Karpas-422 (cell line): ENCODE measurements around the gene CDKL4. TPM values are rescaled to one million over a fixed set of nuclear protein-coding genes. Genes with fewer than 3 reads are reported as not detected.
"Not testable (repeated sequence)": the region's sequence is repeated elsewhere in the genome, so short reads cannot be mapped to it uniquely, and the experiment has no call there.

Experiments used
- DNase-seq: peaks from one replicate; pipeline ENCODE4 v3.0.0-alpha.2; 2015
- H2AFZ ChIP-seq: fragments of 200-600 bp; sonication (generic); 2 replicates; pipeline ENCODE4 v1.6.1; 2014; ENCODE audit warnings: antibody characterized with exemption, low read length, mixed read lengths
- H3K27ac ChIP-seq: fragments of 200-600 bp; sonication (generic); 2 replicates; pipeline ENCODE4 v1.5.1; 2014; ENCODE audit warnings: mild to moderate bottlenecking, low read length, moderate library complexity
- H3K27me3 ChIP-seq: fragments of 200-600 bp; sonication (generic); 2 replicates; pipeline ENCODE4 v1.6.1; 2014; ENCODE audit warnings: low read length, mixed read lengths
- H3K36me3 ChIP-seq: fragments of 200-600 bp; sonication (generic); 2 replicates; pipeline ENCODE4 v1.6.1; 2014; ENCODE audit warnings: low read length, mixed read lengths; ENCODE audit not compliant: insufficient read depth
- H3K4me1 ChIP-seq: fragments of 200-600 bp; sonication (generic); 2 replicates; pipeline ENCODE4 v1.6.1; 2014; ENCODE audit warnings: mild to moderate bottlenecking, low read length, mixed read lengths
- H3K4me2 ChIP-seq: fragments of 200-600 bp; sonication (generic); 2 replicates; pipeline ENCODE4 v1.6.1; 2014; ENCODE audit warnings: low read length, low read depth, mild to moderate bottlenecking; ENCODE audit not compliant: poor library complexity, severe bottlenecking
- H3K4me3 ChIP-seq: fragments of 200-600 bp; sonication (generic); 2 replicates; pipeline ENCODE4 v1.5.1; 2014; ENCODE audit warnings: mild to moderate bottlenecking, antibody characterized with exemption, low read length, mixed read lengths
- H3K79me2 ChIP-seq: fragments of 200-600 bp; sonication (generic); 2 replicates; pipeline ENCODE4 v1.6.1; 2014; ENCODE audit warnings: mild to moderate bottlenecking, low read length, mixed read lengths
- H3K9ac ChIP-seq: fragments of 200-600 bp; sonication (generic); 2 replicates; pipeline ENCODE4 v1.6.0; 2014; ENCODE audit warnings: low read length
- H3K9me2 ChIP-seq: fragments of 200-600 bp; sonication (generic), shearing (Covaris generic); replicated peaks from 2 replicates; pipeline ENCODE4 v1.6.0; 2014; ENCODE audit warnings: mild to moderate bottlenecking, low read length, moderate library complexity; ENCODE audit not compliant: insufficient read depth
- H3K9me3 ChIP-seq: fragments of 300-700, 200-600 bp; sonication (generic); 2 replicates; pipeline ENCODE4 v1.6.1; 2014; ENCODE audit warnings: low read length, mixed read lengths
- H4K20me1 ChIP-seq: fragments of 200-600 bp; sonication (generic); 2 replicates; pipeline ENCODE4 v1.6.1; 2014; ENCODE audit warnings: mild to moderate bottlenecking, antibody characterized with exemption, low read length, low read depth; ENCODE audit not compliant: insufficient read depth
- total RNA-seq: library from RNA; depleted of rRNA; stranded (reverse); fragments of >200 nt; shearing (Covaris generic); gene quantifications from 2 replicates; pipeline ENCODE4 v1.2.3, GENCODE V29; 2014; ENCODE audit warnings: low replicate concordance

CDKL4 gene
- total RNA-seq, 1 experiment from 2014 or later, result 14.3 TPM

GRCh38 chr2:39164089-39164488, 79.7 kb downstream of the CDKL4 start:
- Histone ChIP-seq H3K9ac (no peak overlapping the region), H3K79me2 (no peaks in the 10 kb centered on the region), H4K20me1 (no peaks in the 10 kb centered on the region), H3K4me3 (no peak overlapping the region), H3K36me3 (no peaks in the 10 kb centered on the region), H3K4me1 (no peaks in the 10 kb centered on the region), H2AFZ (no peak overlapping the region), H3K27ac (no peak overlapping the region), H3K4me2 (no peak overlapping the region), H3K27me3 (no peaks in the 10 kb centered on the region; the same call in 1 of the 2 replicates), H3K9me3 (no peaks in the 10 kb centered on the region), H3K9me2 (no peaks in the 10 kb centered on the region)
- DNase-seq, result no peak

DNA sequence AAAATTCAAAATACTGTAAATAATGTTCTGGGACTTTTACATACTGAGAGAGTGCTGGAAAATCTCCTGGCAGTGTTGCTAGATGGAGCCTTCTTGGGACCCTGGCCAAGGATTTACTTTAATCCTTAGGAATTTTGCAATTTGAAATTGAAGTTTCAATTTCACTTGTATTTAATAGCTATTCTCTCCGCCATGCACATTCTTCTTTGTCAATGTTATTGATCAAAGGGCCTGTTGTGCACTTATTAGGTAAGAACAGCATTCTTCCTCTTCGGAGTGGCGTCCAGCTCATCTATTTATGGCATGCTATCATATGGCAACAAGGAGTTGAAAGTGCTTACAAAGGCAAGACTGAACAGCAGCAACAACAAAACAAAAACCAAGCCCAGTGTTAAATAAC, 82.8 kb downstream of the CDKL4 start:
- no peaks in the 10 kb centered on the region for H3K9me2 ChIP-seq
- H4K20me1 ChIP-seq, result no peaks in the 10 kb centered on the region
- no peak overlapping the region for H3K9ac ChIP-seq
- no peaks in the 10 kb centered on the region; the same call in 1 of the 2 replicates for H3K27me3 ChIP-seq
- no peak overlapping the region for H3K4me2 ChIP-seq
- no peaks in the 10 kb centered on the region for H3K36me3 ChIP-seq
- DNase-seq, result no peak
- no peaks in the 10 kb centered on the region for H3K9me3 ChIP-seq
- H3K27ac ChIP-seq, result no peak overlapping the region
- no peaks in the 10 kb centered on the region for H3K79me2 ChIP-seq
- no peaks in the 10 kb centered on the region for H3K4me1 ChIP-seq
- H2AFZ ChIP-seq, result no peak overlapping the region
- H3K4me3 ChIP-seq, result no peak overlapping the region

DNA sequence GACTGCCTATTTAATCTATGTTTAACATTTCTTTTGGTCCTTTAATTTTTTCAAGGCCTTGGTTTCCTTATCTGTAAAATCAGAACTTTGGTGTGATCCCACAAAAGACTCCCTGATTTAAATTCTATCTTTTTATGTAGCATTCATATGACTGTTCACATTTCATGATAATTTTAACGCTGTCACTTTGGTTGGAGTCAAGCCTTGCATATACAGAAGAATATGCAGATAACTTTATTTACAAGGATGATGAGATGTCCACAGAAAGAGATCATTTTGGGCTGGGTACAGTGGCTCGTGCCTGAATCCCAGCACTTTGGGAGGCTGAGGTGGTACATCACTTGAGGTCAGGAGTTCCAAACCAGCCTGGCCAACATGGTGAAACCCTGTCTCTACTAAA, 84.5 kb downstream of the CDKL4 start:
- no peak overlapping the region for H3K4me2 ChIP-seq
- no peak overlapping the region for H3K27ac ChIP-seq
- no peak for DNase-seq
- H4K20me1 ChIP-seq, result no peaks in the 10 kb centered on the region
- H3K9me2 ChIP-seq, result no peaks in the 10 kb centered on the region
- H3K27me3 ChIP-seq, result no peaks in the 10 kb centered on the region; the same call in 1 of the 2 replicates
- no peaks in the 10 kb centered on the region for H3K9me3 ChIP-seq
- H3K79me2 ChIP-seq, result no peaks in the 10 kb centered on the region
- H2AFZ ChIP-seq, result no peak overlapping the region
- no peaks in the 10 kb centered on the region for H3K4me1 ChIP-seq
- no peak overlapping the region for H3K9ac ChIP-seq
- H3K4me3 ChIP-seq, result no peak overlapping the region
- H3K36me3 ChIP-seq, result no peaks in the 10 kb centered on the region

- H3K27ac ChIP-seq, result no peak overlapping the region
- H3K4me3 ChIP-seq, result no peak overlapping the region
- H4K20me1 ChIP-seq, result no peaks in the 10 kb centered on the region
- no peaks in the 10 kb centered on the region; the same call in 1 of the 2 replicates for H3K27me3 ChIP-seq
- H3K36me3 ChIP-seq, result no peaks in the 10 kb centered on the region
- H3K4me1 ChIP-seq, result no peaks in the 10 kb centered on the region
- H3K9me2 ChIP-seq, result no peaks in the 10 kb centered on the region
- no peak overlapping the region for H2AFZ ChIP-seq
- no peaks in the 10 kb centered on the region for H3K9me3 ChIP-seq
- no peak for DNase-seq
- H3K9ac ChIP-seq, result no peak overlapping the region
- no peaks in the 10 kb centered on the region for H3K79me2 ChIP-seq
- H3K4me2 ChIP-seq, result no peak overlapping the region
These were observed 85.4 kb downstream of the CDKL4 start for GRCh38 chr2:39158351-39158750.

- no peak overlapping the region for H2AFZ ChIP-seq
- H4K20me1 ChIP-seq, result no peaks in the 10 kb centered on the region
- H3K9ac ChIP-seq, result no peak overlapping the region
- H3K36me3 ChIP-seq, result no peaks in the 10 kb centered on the region
- no peaks in the 10 kb centered on the region for H3K27me3 ChIP-seq
- DNase-seq, result no peak
- no peak overlapping the region for H3K4me3 ChIP-seq
- H3K79me2 ChIP-seq, result no peaks in the 10 kb centered on the region
- no peaks in the 10 kb centered on the region for H3K9me3 ChIP-seq
- H3K9me2 ChIP-seq, result no peaks in the 10 kb centered on the region
- no peak overlapping the region for H3K4me2 ChIP-seq
- H3K27ac ChIP-seq, result no peak overlapping the region
- H3K4me1 ChIP-seq, result no peaks in the 10 kb centered on the region
These were observed 86.9 kb downstream of the CDKL4 start for GRCh38 chr2:39156846-39157245.

- DNase-seq, result no peak
- Histone ChIP-seq H2AFZ (no peak overlapping the region), H3K36me3 (no peaks in the 10 kb centered on the region), H3K9me2 (no peaks in the 10 kb centered on the region), H3K4me3 (no peak overlapping the region), H3K9ac (no peak overlapping the region), H3K4me1 (no peaks in the 10 kb centered on the region), H3K79me2 (no peaks in the 10 kb centered on the region), H3K9me3 (no peaks in the 10 kb centered on the region), H3K4me2 (no peak overlapping the region), H3K27ac (no peak overlapping the region), H4K20me1 (no peaks in the 10 kb centered on the region), H3K27me3 (no peaks in the 10 kb centered on the region)
These were observed 87.7 kb downstream of the CDKL4 start for GRCh38 chr2:39156107-39156506.

- not testable (repeated sequence) for DNase-seq, H3K9me2 ChIP-seq
These were observed 88.2 kb downstream of the CDKL4 start for GRCh38 chr2:39155573-39155972.

GRCh38 chr2:39154944-39155343, 88.8 kb downstream of the CDKL4 start:
- Histone ChIP-seq H3K4me3 (no peak overlapping the region), H3K9ac (no peak overlapping the region), H3K36me3 (no peaks in the 10 kb centered on the region), H3K4me1 (peaks cover 7% of the 10 kb centered on the region), H3K4me2 (no peak overlapping the region), H3K9me3 (no peaks in the 10 kb centered on the region), H3K79me2 (no peaks in the 10 kb centered on the region), H2AFZ (no peak overlapping the region), H3K9me2 (no peaks in the 10 kb centered on the region), H3K27me3 (no peaks in the 10 kb centered on the region), H3K27ac (no peak overlapping the region), H4K20me1 (no peaks in the 10 kb centered on the region)
- DNase-seq, result no peak

More at GRCh38 chr2:39155573-39155972, 88.2 kb downstream of the CDKL4 start:
- H3K4me1 ChIP-seq, H4K20me1 ChIP-seq, H3K4me3 ChIP-seq, H3K36me3 ChIP-seq, H3K79me2 ChIP-seq, H2AFZ ChIP-seq, H3K27me3 ChIP-seq, H3K9me3 ChIP-seq, H3K4me2 ChIP-seq, H3K27ac ChIP-seq, H3K9ac ChIP-seq: not testable (repeated sequence)

DNA sequence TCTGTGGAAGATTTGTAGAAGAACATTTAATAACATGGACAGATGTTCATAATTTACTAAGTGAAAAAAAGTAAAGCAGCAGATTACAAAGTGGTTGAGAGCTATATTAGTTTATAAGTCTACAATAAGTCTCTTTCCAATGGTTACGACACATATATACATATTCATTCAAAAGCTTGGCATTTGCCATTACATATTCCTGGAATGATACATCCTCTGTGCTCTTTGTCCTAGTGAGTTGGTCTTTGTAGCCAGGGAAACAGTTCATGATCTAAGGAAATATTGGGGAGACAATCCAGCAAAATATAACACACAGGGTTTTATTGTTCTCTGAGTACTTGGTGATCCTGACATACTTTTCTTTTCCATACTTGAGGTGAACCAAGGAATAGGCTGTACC, 90.5 kb downstream of the CDKL4 start:
- DNase-seq, result no peak
- no peaks in the 10 kb centered on the region for H3K79me2 ChIP-seq
- no peak overlapping the region for H3K27ac ChIP-seq
- H3K9ac ChIP-seq, result no peak overlapping the region
- no peaks in the 10 kb centered on the region for H4K20me1 ChIP-seq
- H3K9me2 ChIP-seq, result no peaks in the 10 kb centered on the region
- no peaks in the 10 kb centered on the region for H3K36me3 ChIP-seq
- H3K4me2 ChIP-seq, result no peak overlapping the region
- no peaks in the 10 kb centered on the region for H3K27me3 ChIP-seq
- H3K9me3 ChIP-seq, result no peaks in the 10 kb centered on the region
- H3K4me1 ChIP-seq, result peaks cover 7% of the 10 kb centered on the region
- H2AFZ ChIP-seq, result no peak overlapping the region
- H3K4me3 ChIP-seq, result no peak overlapping the region
